NCI-H526 treated with DMSO at 0.1 percent for 48 hours (cell line): Measurements from ENCODE around the gene LRRC46.

Source experiments
- DNase-seq: peaks from one replicate; lab custom pipeline; 2025; lab: John Stamatoyannopoulos, UW

Gene LRRC46

GRCh38 chr17:47830396-47831002 is 971 bp upstream of the LRRC46 start:
- DNase-seq = no peak

- no peak for DNase-seq
Measured at GRCh38 chr17:47831934-47832327, 461 bp downstream of the LRRC46 start.

GRCh38 chr17:47834756-47835155 is 3.3 kb downstream of the LRRC46 start:
- no peak for DNase-seq

- DNase-seq = no peak
Measured at GRCh38 chr17:47836601-47837000, 5.1 kb downstream of the LRRC46 start.

GRCh38 chr17:47837401-47838039 is 6.0 kb downstream of the LRRC46 start:
- DNase-seq = no peak

GRCh38 chr17:47838636-47839035 is 7.2 kb downstream of the LRRC46 start:
- DNase-seq = no peak

GRCh38 chr17:47839071-47839470 is 7.6 kb downstream of the LRRC46 start:
- DNase-seq = no peak

GRCh38 chr17:47840001-47840741 is 8.7 kb downstream of the LRRC46 start:
- no peak for DNase-seq

- peak; percentile 80 for DNase-seq
Measured at GRCh38 chr17:47840742-47841487, 9.4 kb downstream of the LRRC46 start, which contains the start of gene SCRN2. SCRN2 (minus strand) TSS chr17:47841273; CDS start chr17:47840843, 430 bp downstream.

GRCh38 chr17:47841488-47842291 is 10.2 kb downstream of the LRRC46 start:
- no peak for DNase-seq

- no peak for DNase-seq
Measured at GRCh38 chr17:47843391-47843730, 11.9 kb downstream of the LRRC46 start.

- DNase-seq = no peak
Measured at GRCh38 chr17:47844227-47844626, 12.8 kb downstream of the LRRC46 start.

- DNase-seq = no peak
Measured at GRCh38 chr17:47844814-47845715, 13.6 kb downstream of the LRRC46 start.

GRCh38 chr17:47845716-47846075 is 14.2 kb downstream of the LRRC46 start:
- DNase-seq = no peak

- DNase-seq = no peak
Measured at GRCh38 chr17:47846716-47847340, 15.4 kb downstream of the LRRC46 start.

GRCh38 chr17:47847341-47848197 is 16.1 kb downstream of the LRRC46 start:
- DNase-seq = no peak

- no peak for DNase-seq
Measured at GRCh38 chr17:47848198-47848513, 16.7 kb downstream of the LRRC46 start.

GRCh38 chr17:47850373-47850691 is 18.9 kb downstream of the LRRC46 start:
- no peak for DNase-seq

GRCh38 chr17:47850692-47851573 is 19.5 kb downstream of the LRRC46 start, which contains the start of gene SP6:
SP6 (minus strand) TSS chr17:47851163; CDS start chr17:47848429, 2,734 bp downstream.
- DNase-seq = peak; percentile 82
